Astrocyte (in vitro differentiated cells and primary cell): ENCODE data around the gene FKRP.

Experiments
- CTCF ChIP-seq: IDR thresholded peaks from 2 replicates; pipeline ENCODE4 v1.5.1; 2011; ENCODE audit warnings: low read depth, mild to moderate bottlenecking, inconsistent platforms, low read length, moderate library complexity; ENCODE audit not compliant: insufficient read depth
- EZH2 ChIP-seq: IDR thresholded peaks from 2 replicates; pipeline ENCODE4 v1.6.1; 2012; ENCODE audit warnings: mild to moderate bottlenecking, low read length, inconsistent platforms; ENCODE audit not compliant: insufficient read depth

DNA sequence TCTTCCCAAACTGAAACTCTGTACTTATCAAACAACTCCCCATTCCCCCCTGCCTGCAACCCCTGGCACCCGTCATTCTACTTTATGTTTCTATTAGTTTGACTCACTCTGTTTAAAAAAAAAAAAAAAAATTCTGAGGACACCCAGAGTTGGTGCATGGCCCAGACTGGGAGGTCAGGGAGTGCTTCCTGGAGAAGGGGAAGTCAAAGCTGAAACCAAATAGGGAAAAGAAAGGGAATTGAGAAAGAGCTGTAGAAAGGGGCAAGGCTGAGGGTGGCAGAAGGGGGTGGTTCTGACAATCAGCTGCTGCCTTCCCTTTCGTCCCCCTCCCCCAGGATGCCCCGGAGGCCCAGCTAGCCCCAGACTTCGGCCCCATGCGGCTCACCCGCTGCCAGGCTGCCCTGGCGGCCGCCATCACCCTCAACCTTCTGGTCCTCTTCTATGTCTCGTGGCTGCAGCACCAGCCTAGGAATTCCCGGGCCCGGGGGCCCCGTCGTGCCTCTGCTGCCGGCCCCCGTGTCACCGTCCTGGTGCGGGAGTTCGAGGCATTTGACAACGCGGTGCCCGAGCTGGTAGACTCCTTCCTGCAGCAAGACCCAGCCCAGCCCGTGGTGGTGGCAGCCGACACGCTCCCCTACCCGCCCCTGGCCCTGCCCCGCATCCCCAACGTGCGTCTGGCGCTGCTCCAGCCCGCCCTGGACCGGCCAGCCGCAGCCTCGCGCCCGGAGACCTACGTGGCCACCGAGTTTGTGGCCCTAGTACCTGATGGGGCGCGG is 9.4 kb downstream of the FKRP start:
- TF ChIP-seq CTCF (no peak), EZH2 (no peak)
